Measurements from ENCODE around the gene DDX19B. TPM values are rescaled to one million over a fixed set of nuclear protein-coding genes. Genes with fewer than 3 reads are reported as not detected.
"Not testable (repeated sequence)": the region's sequence is repeated elsewhere in the genome, so short reads cannot be mapped to it uniquely, and the experiment has no call there.

The DDX19B gene
- total RNA-seq, 2 donors from 2014 or later = 20.8 to 21.6 TPM

GRCh38 chr16:70271696-70272095, 27.3 kb upstream of the DDX19B start:
- DNase-seq (ENCODE audit: low spot score) = no peak
- no peaks in the 10 kb centered on the region for H3K9me3 ChIP-seq
- no peaks in the 10 kb centered on the region for H3K4me1 ChIP-seq
- no peak overlapping the region for H3K4me3 ChIP-seq
- H3K27ac ChIP-seq = no peak overlapping the region
- no peaks in the 10 kb centered on the region for H3K27me3 ChIP-seq
- no peak for TF ChIP-seq CTCF (IDR thresholded peaks at IDR 0.05)
- peaks cover 86% of the 10 kb centered on the region for H3K36me3 ChIP-seq

GRCh38 chr16:70276392-70276791, 22.6 kb upstream of the DDX19B start:
- no peaks in the 10 kb centered on the region for H3K4me1 ChIP-seq
- H3K36me3 ChIP-seq = peaks cover 84% of the 10 kb centered on the region
- H3K27me3 ChIP-seq = no peaks in the 10 kb centered on the region
- DNase-seq (ENCODE audit: low spot score) = no peak
- H3K9me3 ChIP-seq = no peaks in the 10 kb centered on the region
- no peak for TF ChIP-seq CTCF (IDR thresholded peaks at IDR 0.05)
- H3K27ac ChIP-seq = no peak overlapping the region
- no peak overlapping the region for H3K4me3 ChIP-seq

DNA sequence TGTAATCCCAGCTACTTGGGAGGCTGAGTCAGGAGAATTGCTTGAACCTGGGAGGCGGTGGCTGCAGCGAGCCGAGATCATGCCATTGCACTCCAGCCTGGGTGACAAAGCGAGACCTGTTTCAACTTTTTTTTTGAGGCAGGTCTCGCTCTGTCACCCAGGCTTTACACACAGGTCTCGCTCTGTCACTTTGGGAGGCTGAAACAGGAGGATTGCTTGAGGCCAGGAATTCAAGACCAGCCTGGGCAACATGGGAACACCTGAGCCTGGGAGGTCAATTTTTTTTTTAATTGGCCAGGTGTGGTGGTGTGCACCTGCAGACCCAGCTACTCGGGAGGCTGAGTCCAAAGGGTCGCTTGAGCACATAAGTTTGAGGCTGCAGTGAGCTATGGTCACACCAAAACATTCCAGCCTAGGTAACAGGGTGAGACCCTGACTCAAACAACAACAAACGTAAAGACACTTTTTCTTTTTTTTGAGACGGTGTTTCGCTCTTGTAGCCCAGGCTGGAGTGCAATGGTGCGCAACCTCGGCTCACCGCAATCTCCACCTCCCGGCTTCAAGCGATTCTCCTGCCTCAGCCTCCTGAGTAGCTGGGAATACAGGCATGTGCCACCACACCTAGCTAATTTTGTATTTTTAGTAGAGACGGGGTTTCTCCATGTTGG, 11.5 kb upstream of the DDX19B start:
- not testable (repeated sequence) for H3K9me3 ChIP-seq; H3K4me3 ChIP-seq; H3K27ac ChIP-seq; DNase-seq (ENCODE audit: low spot score); H3K27me3 ChIP-seq
- H3K36me3 ChIP-seq = peaks cover 16% of the 10 kb centered on the region
- peaks cover 0 to 10% of the 10 kb centered on the region in 2 donors for H3K4me1 ChIP-seq

DNA sequence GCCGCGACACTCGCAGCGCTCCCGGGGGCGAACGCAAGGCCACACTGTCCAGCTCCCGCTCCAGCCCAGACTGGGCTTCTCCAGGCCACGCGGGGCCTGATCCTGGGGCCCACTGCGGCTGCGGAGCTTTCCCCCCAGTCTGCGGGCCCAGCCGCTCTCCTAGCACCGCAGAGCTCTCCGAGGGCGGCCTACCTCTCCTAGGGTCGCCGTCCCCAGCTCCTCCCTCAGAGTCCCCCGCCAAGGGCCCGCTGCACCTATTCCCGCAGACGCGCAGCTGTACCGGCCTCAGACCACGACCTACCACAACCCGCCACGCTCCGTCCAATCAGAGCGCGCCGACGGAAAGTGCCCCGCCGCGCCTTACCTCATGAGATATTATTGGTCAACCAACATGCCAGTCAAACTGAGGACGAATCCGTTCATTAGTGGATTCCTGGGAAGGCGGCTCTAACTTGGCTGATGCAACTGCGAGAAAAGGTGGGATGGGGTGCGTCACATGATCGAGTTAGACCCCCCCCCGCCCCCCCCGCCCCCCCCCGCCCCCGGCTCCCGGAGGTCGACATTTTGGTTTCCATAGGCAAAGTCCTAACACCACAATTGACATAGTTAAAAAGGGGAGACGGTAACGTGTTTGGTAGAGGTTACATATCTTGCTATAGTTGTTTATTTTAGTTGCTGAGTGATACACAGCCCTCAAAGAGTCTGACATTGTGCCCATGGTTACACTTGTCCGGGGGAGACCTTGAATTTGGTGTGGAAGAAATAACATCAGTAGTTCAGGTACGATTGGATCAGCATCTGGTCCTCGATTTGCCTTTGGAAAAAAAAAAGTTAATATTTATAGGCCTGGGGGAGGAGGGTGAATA, 9.5 kb upstream of the DDX19B start, which contains the start of gene AARS1:
TSS of gene AARS1 (minus strand) at position 278 of the 866 bp plus-strand sequence. CDS start 6,743 bp downstream, outside the sequence.
- H3K4me1 ChIP-seq = peaks cover 0 to 10% of the 10 kb centered on the region in 2 donors
- no peaks in the 10 kb centered on the region for H3K27me3 ChIP-seq
- H3K36me3 ChIP-seq = peaks cover 5% of the 10 kb centered on the region
- H3K27ac ChIP-seq = peak within 1 kb of the TSS; percentile 92 to 95
- no peaks in the 10 kb centered on the region for H3K9me3 ChIP-seq
- no peak for TF ChIP-seq CTCF (IDR thresholded peaks at IDR 0.05)
- peak within 1 kb of the TSS; percentile 78 to 89 for H3K4me3 ChIP-seq
- peak; percentile 99 for DNase-seq (ENCODE audit: low spot score)

- TF ChIP-seq CTCF (IDR thresholded peaks at IDR 0.05) = no peak
- H3K4me1 ChIP-seq = peaks cover 0 to 10% of the 10 kb centered on the region in 2 donors
- no peaks in the 10 kb centered on the region for H3K27me3 ChIP-seq
- no peak overlapping the region for H3K27ac ChIP-seq
- no peak for DNase-seq (ENCODE audit: low spot score)
- no peaks in the 10 kb centered on the region for H3K9me3 ChIP-seq
- H3K36me3 ChIP-seq = no peaks in the 10 kb centered on the region
- H3K4me3 ChIP-seq = no peak overlapping the region
These were observed 8.0 kb upstream of the DDX19B start for GRCh38 chr16:70290949-70291519.

DNA sequence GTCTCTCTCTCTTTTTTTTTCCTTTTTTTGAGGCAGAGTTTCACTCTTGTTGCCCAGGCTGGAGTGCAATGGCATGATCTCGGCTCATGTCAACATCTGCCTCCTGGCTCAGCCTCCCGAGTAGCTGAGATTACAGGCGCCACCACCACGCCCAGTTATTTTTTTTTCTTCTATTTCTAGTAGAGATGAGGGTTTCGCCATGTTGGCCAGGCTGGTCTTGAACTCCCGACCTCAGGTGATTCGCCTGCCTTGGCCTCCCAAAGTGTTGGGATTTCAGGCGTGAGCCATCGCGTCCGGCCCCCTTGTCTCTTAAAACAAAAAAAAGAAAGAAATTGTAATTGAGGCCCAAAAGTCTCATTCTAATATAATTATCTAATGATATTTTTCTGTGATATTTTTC, 6.8 kb upstream of the DDX19B start:
- H3K4me3 ChIP-seq; H3K36me3 ChIP-seq; H3K27me3 ChIP-seq; H3K9me3 ChIP-seq; H3K27ac ChIP-seq; DNase-seq (ENCODE audit: low spot score): not testable (repeated sequence)
- H3K4me1 ChIP-seq = peaks cover 0 to 10% of the 10 kb centered on the region in 2 donors

Data from right atrium auricular region (tissue), 2 donors.